22Rv1 (cell line): ENCODE results near the gene TMEM183A.

Experiments
- H3K27ac ChIP-seq: fragments of 450-650 bp; 2 replicates; pipeline ENCODE4 v1.5.1; 2017
- ZFX ChIP-seq: fragments of 450-650 bp; IDR thresholded peaks from 2 replicates; pipeline ENCODE4 v1.6.1; 2017; ENCODE audit warnings: antibody characterized with exemption, borderline replicate concordance
- TF ChIP-seq, protein P1 (sequence below): fragments of 450-650 bp; IDR thresholded peaks from 2 replicates; pipeline ENCODE4 v1.5.1; 2017; ENCODE audit warnings: mild to moderate bottlenecking

Gene TMEM183A

DNA sequence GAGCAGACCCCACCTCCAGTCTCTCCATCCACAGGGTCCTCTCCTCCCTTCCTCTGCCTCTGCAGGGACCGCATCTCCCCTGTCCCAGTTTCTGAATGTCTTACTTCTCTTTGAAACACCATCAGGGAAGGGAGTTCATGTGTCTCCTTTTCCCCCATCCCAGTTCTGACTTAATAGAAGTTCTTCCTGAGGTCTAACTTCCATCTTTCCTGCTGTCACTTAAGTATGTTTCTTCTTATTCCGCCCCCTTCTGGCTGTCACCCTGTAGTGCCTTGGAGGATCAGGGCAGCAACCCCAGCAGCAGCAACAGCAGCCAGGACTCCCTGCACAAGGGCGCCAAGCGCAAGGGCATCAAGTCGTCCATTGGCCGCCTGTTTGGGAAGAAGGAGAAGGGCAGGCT, 49.3 kb downstream of the TMEM183A start:
- no peak for TF ChIP-seq ZFX
- TF ChIP-seq, protein P1, sequence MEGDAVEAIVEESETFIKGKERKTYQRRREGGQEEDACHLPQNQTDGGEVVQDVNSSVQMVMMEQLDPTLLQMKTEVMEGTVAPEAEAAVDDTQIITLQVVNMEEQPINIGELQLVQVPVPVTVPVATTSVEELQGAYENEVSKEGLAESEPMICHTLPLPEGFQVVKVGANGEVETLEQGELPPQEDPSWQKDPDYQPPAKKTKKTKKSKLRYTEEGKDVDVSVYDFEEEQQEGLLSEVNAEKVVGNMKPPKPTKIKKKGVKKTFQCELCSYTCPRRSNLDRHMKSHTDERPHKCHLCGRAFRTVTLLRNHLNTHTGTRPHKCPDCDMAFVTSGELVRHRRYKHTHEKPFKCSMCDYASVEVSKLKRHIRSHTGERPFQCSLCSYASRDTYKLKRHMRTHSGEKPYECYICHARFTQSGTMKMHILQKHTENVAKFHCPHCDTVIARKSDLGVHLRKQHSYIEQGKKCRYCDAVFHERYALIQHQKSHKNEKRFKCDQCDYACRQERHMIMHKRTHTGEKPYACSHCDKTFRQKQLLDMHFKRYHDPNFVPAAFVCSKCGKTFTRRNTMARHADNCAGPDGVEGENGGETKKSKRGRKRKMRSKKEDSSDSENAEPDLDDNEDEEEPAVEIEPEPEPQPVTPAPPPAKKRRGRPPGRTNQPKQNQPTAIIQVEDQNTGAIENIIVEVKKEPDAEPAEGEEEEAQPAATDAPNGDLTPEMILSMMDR, result peak; percentile 27
- no peak overlapping the region for H3K27ac ChIP-seq

DNA sequence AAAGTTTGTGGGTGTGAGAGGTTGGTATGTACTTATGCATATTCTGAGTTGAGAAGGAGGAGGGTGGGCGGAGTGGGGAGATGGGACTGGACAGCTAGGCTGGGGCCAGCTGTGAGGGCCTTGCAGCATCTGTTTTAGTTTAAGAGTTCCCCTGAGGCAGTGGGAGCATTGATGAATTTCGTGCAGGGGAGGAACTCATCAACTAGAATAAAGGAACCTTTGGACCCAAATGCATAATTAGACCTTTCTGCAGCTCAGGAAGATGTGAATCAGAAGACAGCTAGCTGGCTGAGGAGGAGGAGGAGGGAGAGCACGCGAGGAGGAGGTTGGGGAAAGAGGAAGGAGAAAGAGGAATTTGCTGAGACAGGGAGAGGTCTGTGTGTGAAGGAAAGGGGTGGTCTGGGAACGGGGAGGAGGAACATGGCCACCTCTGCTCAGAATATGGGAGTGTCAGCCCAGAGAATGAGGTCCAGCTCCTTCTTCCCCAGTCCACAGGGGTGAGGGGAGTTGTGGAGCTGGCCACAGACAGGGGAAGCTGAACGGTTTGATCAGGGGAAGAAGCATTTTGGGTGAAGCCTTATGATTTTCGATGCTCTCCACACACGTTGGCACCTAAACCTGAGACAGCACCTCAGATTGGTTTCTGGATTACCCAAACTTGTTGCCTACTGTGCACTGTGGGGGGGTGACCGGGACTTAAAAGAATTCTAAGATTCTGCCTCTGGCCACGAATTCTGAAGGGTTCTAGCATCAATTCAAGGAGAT, 50.9 kb downstream of the TMEM183A start:
- H3K27ac ChIP-seq, result no peak overlapping the region
- TF ChIP-seq, protein P1, result no peak
- no peak for TF ChIP-seq ZFX

DNA sequence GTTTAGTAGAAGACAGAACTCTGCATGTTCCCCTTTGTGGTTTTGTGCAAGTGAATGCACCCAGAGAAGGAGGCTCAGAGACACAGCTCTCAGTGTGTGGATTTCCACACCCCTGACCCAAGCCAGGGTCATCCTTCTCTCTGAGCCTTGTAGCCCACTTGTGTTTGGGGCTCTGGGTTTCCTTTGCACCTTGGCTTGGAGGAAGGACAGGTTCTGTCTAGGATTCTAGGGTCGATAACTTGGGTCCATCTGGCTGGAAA, 51.4 kb downstream of the TMEM183A start:
- H3K27ac ChIP-seq, result no peak overlapping the region
- no peak for TF ChIP-seq ZFX
- TF ChIP-seq, protein P1, result no peak

DNA sequence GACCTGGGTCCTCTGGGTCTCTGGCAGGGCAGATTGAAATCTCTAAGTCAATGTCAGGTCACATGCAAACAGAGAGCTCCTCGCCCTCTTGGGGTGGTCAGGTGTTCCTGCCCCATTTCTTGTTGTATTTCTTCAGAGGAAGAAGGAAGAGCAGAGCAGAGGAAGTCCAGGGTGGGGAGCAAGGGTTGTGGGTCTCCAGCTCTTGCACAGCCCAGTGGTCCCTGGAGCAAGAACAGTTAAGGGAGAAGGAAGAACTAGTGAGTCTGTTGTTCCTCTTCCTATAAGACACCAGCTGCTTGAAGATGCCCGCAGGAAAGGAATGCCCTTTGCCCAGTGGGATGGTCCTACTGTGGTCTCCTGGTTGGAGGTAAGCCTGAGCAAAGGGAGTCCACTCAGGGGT, 52.3 kb downstream of the TMEM183A start:
- no peak overlapping the region for H3K27ac ChIP-seq
- no peak for TF ChIP-seq ZFX
- TF ChIP-seq, protein P1, result no peak

DNA sequence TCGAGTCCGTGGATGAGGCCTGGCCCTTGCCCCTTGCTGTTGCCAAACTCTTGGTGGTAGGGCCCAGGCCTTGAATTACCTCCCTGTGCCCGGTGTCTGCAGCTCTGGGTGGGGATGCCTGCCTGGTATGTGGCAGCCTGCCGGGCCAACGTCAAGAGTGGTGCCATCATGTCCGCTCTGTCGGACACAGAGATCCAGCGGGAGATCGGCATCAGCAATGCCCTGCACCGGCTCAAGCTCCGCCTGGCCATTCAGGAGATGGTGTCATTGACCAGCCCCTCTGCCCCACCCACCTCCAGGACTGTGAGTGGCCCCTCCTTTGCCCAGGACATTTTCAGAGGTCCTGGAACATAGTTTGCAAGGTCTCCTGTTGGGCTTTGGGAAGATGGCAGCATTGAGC, 52.9 kb downstream of the TMEM183A start:
- TF ChIP-seq ZFX, result no peak
- TF ChIP-seq, protein P1, result no peak
- no peak overlapping the region for H3K27ac ChIP-seq

DNA sequence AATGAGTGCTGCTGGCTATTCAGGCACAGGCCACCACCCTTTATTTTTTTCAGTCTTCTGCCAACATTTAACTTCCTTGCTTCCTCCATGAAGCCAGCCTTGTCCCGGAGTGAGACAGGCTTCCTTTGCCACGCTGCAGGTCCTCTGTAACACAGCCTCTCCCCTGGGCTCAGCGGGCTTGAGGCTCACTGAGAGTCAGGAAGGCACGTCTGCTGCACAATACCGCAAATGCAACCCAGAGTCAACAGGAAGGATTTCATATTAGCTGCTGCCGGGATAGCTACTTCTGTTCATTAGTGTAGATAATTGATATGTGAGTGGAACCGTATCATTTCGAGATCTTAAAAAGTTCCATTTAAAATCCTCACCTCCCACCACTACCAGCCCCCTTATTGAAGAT, 56.1 kb downstream of the TMEM183A start:
- TF ChIP-seq, protein P1, result no peak
- no peak for TF ChIP-seq ZFX
- H3K27ac ChIP-seq, result no peak overlapping the region

DNA sequence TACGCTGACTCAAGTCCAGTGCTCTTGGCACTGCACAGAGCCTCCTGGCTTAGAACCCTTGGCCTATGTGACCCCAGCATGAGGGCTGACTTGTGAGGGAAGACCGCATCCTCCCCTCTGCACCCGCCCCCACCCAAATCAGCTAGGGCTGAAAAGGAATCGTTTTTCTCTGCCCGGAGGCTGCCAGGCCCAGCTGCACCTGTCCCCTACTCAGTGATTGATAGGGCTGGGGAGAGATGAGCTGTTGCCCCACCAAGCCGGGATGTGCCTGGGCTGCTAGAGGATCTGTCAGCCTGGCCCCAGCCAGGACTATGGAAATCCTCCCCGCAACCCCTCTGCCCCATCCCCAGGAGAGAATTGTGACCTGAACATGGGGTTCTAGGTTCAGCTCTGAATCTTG, 58.0 kb downstream of the TMEM183A start:
- TF ChIP-seq, protein P1, result no peak
- no peak for TF ChIP-seq ZFX
- no peak overlapping the region for H3K27ac ChIP-seq
